Bronchial epithelial cell (primary cell): ENCODE measurements around the gene ARHGAP6. TPM values are rescaled to one million over a fixed set of nuclear protein-coding genes. Genes with fewer than 3 reads are reported as not detected.
A peak's percentile ranks its signal among the peaks of the same experiment; 100 is the strongest.

Experiments
- DNase-seq: peaks from one replicate; pipeline ENCODE4 v3.0.0-alpha.2; 2010; ENCODE audit warnings: low read depth
- FAIRE-seq: peaks from 2 replicates; lab custom pipeline; 2011; peaks lifted over from hg19 to GRCh38; lab: Jason Lieb, UNC
- H3K27me3 ChIP-seq: 2 replicates; pipeline ENCODE4 v1.5.1; 2011; ENCODE audit warnings: low read length; ENCODE audit not compliant: control insufficient read depth, insufficient read depth
- H3K36me3 ChIP-seq: 2 replicates; pipeline ENCODE4 v1.5.1; 2011; ENCODE audit warnings: low read length; ENCODE audit not compliant: control insufficient read depth, insufficient read depth
- H3K4me3 ChIP-seq: 2 replicates; pipeline ENCODE4 v1.5.1; 2011; ENCODE audit warnings: mild to moderate bottlenecking, low read depth, low read length, control low read depth
- total RNA-seq: library from RNA; depleted of rRNA; stranded (reverse); fragments of >200 nt; gene quantifications from 2 replicates; pipeline ENCODE4 v1.2.1, GENCODE V29; 2014
- TF ChIP-seq, protein P1 (sequence below): IDR thresholded peaks from 2 replicates; pipeline ENCODE4 v1.5.1; 2011; ENCODE audit warnings: mild to moderate bottlenecking, moderate library complexity, low read length, control low read depth, inconsistent platforms; ENCODE audit not compliant: insufficient read depth, severe bottlenecking

Gene ARHGAP6
- total RNA-seq, 1 donor from 2014 or later = under 0.01 TPM

GRCh38 chrX:11329021-11329420 lies 336.7 kb downstream of the ARHGAP6 start:
- Histone ChIP-seq H3K27me3 (no peaks in the 10 kb centered on the region), H3K4me3 (no peak overlapping the region), H3K36me3 (no peaks in the 10 kb centered on the region)
- FAIRE-seq = no peak
- TF ChIP-seq, protein P1, sequence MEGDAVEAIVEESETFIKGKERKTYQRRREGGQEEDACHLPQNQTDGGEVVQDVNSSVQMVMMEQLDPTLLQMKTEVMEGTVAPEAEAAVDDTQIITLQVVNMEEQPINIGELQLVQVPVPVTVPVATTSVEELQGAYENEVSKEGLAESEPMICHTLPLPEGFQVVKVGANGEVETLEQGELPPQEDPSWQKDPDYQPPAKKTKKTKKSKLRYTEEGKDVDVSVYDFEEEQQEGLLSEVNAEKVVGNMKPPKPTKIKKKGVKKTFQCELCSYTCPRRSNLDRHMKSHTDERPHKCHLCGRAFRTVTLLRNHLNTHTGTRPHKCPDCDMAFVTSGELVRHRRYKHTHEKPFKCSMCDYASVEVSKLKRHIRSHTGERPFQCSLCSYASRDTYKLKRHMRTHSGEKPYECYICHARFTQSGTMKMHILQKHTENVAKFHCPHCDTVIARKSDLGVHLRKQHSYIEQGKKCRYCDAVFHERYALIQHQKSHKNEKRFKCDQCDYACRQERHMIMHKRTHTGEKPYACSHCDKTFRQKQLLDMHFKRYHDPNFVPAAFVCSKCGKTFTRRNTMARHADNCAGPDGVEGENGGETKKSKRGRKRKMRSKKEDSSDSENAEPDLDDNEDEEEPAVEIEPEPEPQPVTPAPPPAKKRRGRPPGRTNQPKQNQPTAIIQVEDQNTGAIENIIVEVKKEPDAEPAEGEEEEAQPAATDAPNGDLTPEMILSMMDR = no peak
- DNase-seq = peak; percentile 63

GRCh38 chrX:11328134-11328533 lies 337.6 kb downstream of the ARHGAP6 start:
- Histone ChIP-seq H3K27me3 (no peaks in the 10 kb centered on the region), H3K36me3 (no peaks in the 10 kb centered on the region), H3K4me3 (no peak overlapping the region)
- FAIRE-seq (no peak), DNase-seq (no peak)
- TF ChIP-seq, protein P1 = no peak

GRCh38 chrX:11321986-11322385 lies 343.7 kb downstream of the ARHGAP6 start:
- FAIRE-seq (no peak), DNase-seq (no peak)
- no peaks in the 10 kb centered on the region for H3K27me3 ChIP-seq
- H3K36me3 ChIP-seq = no peaks in the 10 kb centered on the region
- no peak overlapping the region for H3K4me3 ChIP-seq
- TF ChIP-seq, protein P1 = no peak

DNA sequence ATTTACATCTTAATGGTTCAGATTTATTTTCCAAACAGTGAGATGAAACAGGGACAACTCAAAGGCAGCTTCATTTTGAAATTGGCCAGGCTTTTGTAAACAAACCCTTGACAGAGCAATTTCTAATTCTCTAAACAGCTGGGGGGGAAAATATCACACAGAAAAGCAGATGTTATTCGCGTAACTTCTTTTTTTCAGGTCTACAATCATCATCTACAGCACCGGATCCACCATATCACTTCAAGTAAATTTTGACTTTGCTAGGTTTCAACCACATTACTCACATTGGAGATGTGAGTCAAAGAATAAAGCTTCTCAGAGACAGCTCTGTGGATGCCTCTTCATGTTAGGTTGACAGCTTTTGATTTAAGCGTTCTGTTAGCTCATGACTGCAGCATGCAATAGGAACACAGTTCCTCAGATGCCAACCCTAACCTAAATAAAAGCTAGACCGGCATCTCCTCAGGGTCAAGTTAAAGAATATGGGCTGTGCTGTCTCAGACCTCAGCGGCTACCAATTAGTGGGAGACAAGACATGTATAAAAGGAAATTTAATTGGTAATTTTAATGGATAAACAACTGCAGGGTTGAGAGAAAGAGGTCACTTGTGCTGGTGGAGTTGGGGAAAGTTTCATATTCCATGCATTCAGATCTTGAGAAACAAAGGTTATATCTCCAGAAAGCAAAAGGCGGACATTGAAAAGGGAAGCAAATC lies 345.8 kb downstream of the ARHGAP6 start:
- DNase-seq = no peak
- no peak for FAIRE-seq
- Histone ChIP-seq H3K36me3 (no peaks in the 10 kb centered on the region), H3K27me3 (no peaks in the 10 kb centered on the region), H3K4me3 (no peak overlapping the region)
- TF ChIP-seq, protein P1 = no peak

DNA sequence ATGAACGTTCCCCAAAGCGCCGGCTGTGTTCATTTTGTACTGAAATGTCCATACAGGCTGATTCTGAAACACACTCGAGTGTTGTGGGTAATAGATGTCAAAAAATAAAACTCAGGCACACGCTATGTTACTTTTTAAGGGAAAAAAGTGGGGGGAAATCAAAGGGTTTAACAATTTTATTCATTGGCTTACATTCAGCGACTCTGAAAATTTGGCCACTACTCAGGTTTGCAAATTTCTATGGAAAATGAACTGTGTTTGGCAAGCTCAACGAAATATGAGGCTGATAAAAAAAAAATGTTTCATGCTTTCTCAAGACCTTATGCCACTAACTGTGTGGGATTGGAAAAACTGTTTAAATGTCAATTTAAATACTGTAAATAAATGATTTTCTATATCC lies 354.0 kb downstream of the ARHGAP6 start:
- H3K36me3 ChIP-seq = no peaks in the 10 kb centered on the region
- H3K4me3 ChIP-seq = no peak overlapping the region
- no peaks in the 10 kb centered on the region for H3K27me3 ChIP-seq
- TF ChIP-seq, protein P1 = no peak
- FAIRE-seq (no peak), DNase-seq (no peak)

- H3K27me3 ChIP-seq = no peaks in the 10 kb centered on the region
- H3K36me3 ChIP-seq = no peaks in the 10 kb centered on the region
- FAIRE-seq = no peak
- no peak overlapping the region for H3K4me3 ChIP-seq
- DNase-seq = no peak
- TF ChIP-seq, protein P1 = no peak
Measured at GRCh38 chrX:11309220-11309619, 356.5 kb downstream of the ARHGAP6 start.
